Pancreas (tissue), 10 donors: ENCODE data around the gene ERCC6. TPM values are rescaled to one million over a fixed set of nuclear protein-coding genes. Genes with fewer than 3 reads are reported as not detected.

Source experiments
- ATAC-seq, 4 donors: fragments of 200-7000 bp; cut with Tn5 transposase; one replicate each; pipeline versions ENCODE4 v1.8.0 to v1.9.1; 2020; ENCODE audit warnings: mild to moderate bottlenecking in 4 of 4, moderate library complexity in 4 of 4
- DNase-seq, 6 donors: peaks; one replicate each; pipeline ENCODE4 v3.0.0-alpha.2; 2020
- FAIRE-seq: peaks from 2 replicates; lab custom pipeline; 2012; peaks lifted over from hg19 to GRCh38; lab: Jason Lieb, UNC
- H3K27ac ChIP-seq, 4 donors: fragments of 200-600 bp; sonication (generic); 1 replicate in 3 of 4; 2 replicates in 1 of 4; pipeline versions ENCODE4 v1.5.0 to v1.8.0; 2020
- H3K27me3 ChIP-seq, 4 donors: fragments of 200-600 bp; one replicate each; pipeline ENCODE4 v1.8.0; 2021
- H3K36me3 ChIP-seq, 3 donors: fragments of 200-600 bp; sonication (generic) in 1 of 3; one replicate each; pipeline versions ENCODE4 v1.5.0 to v1.8.0; 2020 to 2021
- H3K4me1 ChIP-seq, 3 donors: fragments of 200-600 bp; one replicate each; pipeline ENCODE4 v1.8.0; 2021
- H3K4me3 ChIP-seq, 4 donors: fragments of 200-600 bp; sonication (generic) in 2 of 4; one replicate each; pipeline versions ENCODE4 v1.5.0 to v1.8.0; 2020 to 2021
- H3K9me3 ChIP-seq, 4 donors: fragments of 200-600 bp; one replicate each; pipeline ENCODE4 v1.8.0; 2021
- WGBS, 2 donors: extraction: QIAGEN DNeasy Blood & Tissue Kit; methylation state at CpG; one replicate each; pipeline ENCODE4 v1.1.7; 2013; 5-methylcytosine and 5-hydroxymethylcytosine counted together
- intact Hi-C, 3 donors: fragments of 100-400 bp; cut with DNase I; formaldehyde crosslinking; loops; one replicate each; pipeline versions ENCODE4 v1.11.1 to v1.14.2; 2022
- polyA plus RNA-seq, 2 donors: library from polyadenylated mRNA; stranded (reverse); fragments of 200-250 nt; gene quantifications; one replicate each; pipeline ENCODE4 v1.2.3, GENCODE V29; 2013
- total RNA-seq, 6 donors: library from RNA; stranded (reverse); fragmentation: NEBNext Ultra II Directional in 4 of 6; extraction: Animal tissue kit (Norgen Biotek cat#: 25700) in 4 of 6; gene quantifications; one replicate each; pipeline versions ENCODE4 v1.2.1 to v1.2.4, GENCODE V29; 2021 to 2023
- TF ChIP-seq, protein P1 (sequence below), 4 donors: fragments of 200-600 bp; sonication (generic) in 3 of 4; IDR thresholded peaks; one replicate each; pipeline versions ENCODE4 v1.5.0 to v1.8.0; 2021; ENCODE audit warnings: antibody characterized with exemption in 4 of 4
- donor health status: healthy with polysubstance abuse.
- donor health status: DM: no; HTN: no; CAD: no; lungs with moderate emphysema.
- donor health status: DM: no; HTN: no; CAD: no.
- donor health status: control.
- donor health status: control.
- donor health status: Bipolar disorder and iron deficiency.
- donor health status: DM: yes; HTN: yes; CAD: no.
- donor health status: DM: no; HTN: no; CAD: no.
- donor health status: DM: no; HTN: no; CAD: no.
- donor health status: DM: yes; HTN: yes; CAD: no.

The ERCC6 gene
- total and polyA plus RNA-seq, 8 donors: 3.8 to 20.0 (median 15.3) TPM

DNA sequence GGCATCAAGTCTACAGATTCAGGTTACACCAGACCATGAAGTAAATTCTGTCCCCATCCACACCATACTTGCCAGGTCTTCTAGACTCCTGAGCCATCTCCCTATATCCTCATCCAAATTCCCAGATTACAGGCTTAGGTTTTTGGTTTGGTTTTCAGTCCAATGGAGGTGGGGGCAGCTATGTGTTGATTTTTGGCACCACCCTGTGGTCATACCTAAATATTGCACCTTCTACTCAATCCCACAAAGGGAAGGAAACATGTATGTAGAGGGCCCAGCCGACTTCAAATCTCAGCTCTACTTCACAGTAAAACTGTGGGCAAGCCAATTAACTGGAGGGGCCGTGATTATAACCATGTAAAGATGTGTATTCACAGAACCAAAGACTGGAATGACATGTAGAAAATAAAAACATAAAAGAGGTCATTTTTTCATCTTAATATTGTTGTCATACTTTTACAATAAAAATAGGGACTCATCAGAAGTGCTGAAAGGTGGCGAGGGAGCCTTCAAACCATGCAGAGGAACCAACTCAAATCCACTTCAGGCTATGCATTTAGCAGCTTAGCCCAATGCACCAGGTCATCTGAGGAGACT lies 19.8 kb downstream of the ERCC6 start:
- Histone ChIP-seq H3K36me3 (peaks cover 0 to 2% (median 0%) of the 10 kb centered on the region in 3 donors), H3K9me3 (no peaks in the 10 kb centered on the region), H3K27me3 (no peaks in the 10 kb centered on the region), H3K27ac (no peak overlapping the region), H3K4me3 (no peak overlapping the region), H3K4me1 (no peaks in the 10 kb centered on the region)
- FAIRE-seq: no peak
- 54 to 59% methylated on average over 3 of the region's 3 CpGs for WGBS, 2 donors
- TF ChIP-seq, protein P1, sequence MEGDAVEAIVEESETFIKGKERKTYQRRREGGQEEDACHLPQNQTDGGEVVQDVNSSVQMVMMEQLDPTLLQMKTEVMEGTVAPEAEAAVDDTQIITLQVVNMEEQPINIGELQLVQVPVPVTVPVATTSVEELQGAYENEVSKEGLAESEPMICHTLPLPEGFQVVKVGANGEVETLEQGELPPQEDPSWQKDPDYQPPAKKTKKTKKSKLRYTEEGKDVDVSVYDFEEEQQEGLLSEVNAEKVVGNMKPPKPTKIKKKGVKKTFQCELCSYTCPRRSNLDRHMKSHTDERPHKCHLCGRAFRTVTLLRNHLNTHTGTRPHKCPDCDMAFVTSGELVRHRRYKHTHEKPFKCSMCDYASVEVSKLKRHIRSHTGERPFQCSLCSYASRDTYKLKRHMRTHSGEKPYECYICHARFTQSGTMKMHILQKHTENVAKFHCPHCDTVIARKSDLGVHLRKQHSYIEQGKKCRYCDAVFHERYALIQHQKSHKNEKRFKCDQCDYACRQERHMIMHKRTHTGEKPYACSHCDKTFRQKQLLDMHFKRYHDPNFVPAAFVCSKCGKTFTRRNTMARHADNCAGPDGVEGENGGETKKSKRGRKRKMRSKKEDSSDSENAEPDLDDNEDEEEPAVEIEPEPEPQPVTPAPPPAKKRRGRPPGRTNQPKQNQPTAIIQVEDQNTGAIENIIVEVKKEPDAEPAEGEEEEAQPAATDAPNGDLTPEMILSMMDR (IDR thresholded peaks at IDR 0.05): peak; percentile 20 to 60 (median 44)
- intact Hi-C loops: loop anchor here (2.0 to 10.0 kb wide), 4 partner anchors 112 to 544 kb away; no protein-coding TSS in a partner anchor
- DNase-seq: peak in 1 of 6 donors; percentile 38
- peak; percentile 64 to 95 (median 89) for ATAC-seq

DNA sequence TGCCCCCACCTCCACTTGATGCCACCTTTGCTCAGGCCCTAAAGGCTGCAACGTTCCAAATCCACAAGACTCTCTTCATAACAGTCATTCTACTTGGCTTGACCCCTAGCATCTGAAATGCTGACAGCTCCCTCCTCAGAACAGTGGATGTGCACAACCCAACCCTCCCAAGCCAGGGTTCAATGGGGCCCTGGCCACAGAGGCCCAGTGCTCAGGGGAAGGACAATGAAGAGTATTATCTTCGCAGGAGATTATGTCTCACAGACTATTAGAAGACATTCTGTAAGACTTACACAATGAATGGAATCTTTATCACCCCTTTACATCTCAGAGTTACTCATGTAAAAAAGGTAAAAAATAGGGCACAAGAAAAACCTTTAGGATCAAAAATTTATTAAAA lies 20.4 kb downstream of the ERCC6 start:
- Histone ChIP-seq H3K4me3 (no peak overlapping the region), H3K36me3 (no peaks in the 10 kb centered on the region), H3K27me3 (no peaks in the 10 kb centered on the region), H3K4me1 (no peaks in the 10 kb centered on the region), H3K9me3 (no peaks in the 10 kb centered on the region), H3K27ac (no peak overlapping the region)
- intact Hi-C loops: loop anchor here (2.0 to 10.0 kb wide), 4 partner anchors 111 to 544 kb away; no protein-coding TSS in a partner anchor
- TF ChIP-seq, protein P1 (IDR thresholded peaks at IDR 0.05): no peak
- WGBS, 2 donors: 80 to 84% methylated on average over 2 of the region's 2 CpGs
- DNase-seq (no peak), FAIRE-seq (no peak), ATAC-seq (no peak)

DNA sequence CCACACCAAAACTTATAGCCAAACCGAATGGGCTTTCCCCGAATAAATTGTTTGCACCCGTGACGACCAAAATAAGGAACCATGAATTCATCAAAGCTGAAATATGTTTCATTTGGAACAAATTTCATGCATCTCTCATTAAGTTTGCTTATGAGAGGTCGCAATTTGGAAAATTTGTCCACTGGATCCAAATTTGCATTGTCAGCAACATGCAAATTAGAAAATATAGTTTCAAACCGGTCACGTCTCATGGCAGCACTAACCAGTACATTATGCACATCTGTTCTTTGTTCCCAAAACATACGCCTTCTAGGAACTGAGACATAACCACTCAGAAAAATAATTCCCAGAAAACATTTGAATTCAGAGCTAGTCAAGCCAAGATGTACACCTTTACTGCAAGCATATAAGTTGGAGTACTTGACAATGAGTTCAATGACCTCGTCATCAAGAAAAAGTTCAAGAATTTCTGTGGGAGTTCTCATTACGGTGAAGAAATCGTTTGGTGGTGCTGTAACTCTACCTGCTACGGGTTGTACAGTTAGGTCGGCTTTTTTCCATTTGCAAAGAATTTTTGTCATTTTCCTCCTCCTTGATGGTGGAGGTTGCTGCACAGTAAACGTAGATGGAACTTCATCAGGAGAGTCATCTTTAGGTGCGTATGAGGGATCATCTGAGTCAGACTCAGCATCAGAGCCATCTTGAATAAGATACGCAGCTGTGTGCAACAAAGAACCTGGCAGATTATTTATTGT lies 22.5 kb downstream of the ERCC6 start:
- FAIRE-seq: no peak
- no peak overlapping the region for H3K4me3 ChIP-seq
- DNase-seq: no peak
- intact Hi-C loops: loop anchor here (5.0 to 10.0 kb wide), 3 partner anchors 109 to 542 kb away; no protein-coding TSS in a partner anchor
- H3K27me3 ChIP-seq: no peaks in the 10 kb centered on the region
- no peaks in the 10 kb centered on the region for H3K36me3 ChIP-seq
- ATAC-seq: no peak
- H3K9me3 ChIP-seq: no peaks in the 10 kb centered on the region
- TF ChIP-seq, protein P1 (IDR thresholded peaks at IDR 0.05): no peak
- H3K27ac ChIP-seq: no peak overlapping the region
- WGBS, 2 donors: 86 to 90% methylated on average over 16 of the region's 16 CpGs
- H3K4me1 ChIP-seq: no peaks in the 10 kb centered on the region

DNA sequence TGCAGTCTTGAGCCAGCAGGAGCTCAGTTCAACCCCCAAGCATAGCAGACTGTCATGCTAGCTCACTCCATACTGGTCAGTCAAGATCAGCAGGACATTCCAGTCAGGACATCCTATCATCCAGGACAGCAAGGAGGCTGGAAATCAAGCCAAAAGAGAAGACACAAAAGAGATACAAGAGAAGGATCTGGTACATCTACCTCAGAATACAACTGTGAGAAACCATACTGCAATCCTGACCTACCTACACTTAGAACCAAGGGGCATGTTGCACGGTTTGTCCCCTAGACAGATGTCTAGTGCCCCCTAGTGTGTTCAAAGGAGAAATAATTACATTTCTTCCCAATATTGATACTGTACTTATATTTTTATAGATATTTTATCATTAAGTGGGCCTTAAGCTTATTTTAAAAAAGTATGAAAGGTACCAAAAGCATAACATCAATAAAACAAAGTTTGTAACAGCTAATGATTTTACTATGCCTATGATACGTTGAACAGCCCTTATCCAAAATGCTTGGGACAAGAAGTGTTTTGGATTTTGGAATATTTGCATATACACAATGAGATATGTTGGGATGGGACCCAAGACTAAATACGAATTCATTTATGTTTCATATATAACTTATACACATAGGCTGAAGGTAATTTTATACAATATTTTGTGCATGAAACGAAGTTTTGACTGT lies 26.7 kb downstream of the ERCC6 start:
- H3K9me3 ChIP-seq: no peaks in the 10 kb centered on the region
- intact Hi-C loops: loop anchor here in 2 of 3 donors (10.0 kb wide), 2 partner anchors 107 to 537 kb away; no protein-coding TSS in a partner anchor
- 54 to 59% methylated on average over 4 of the region's 4 CpGs for WGBS, 2 donors
- TF ChIP-seq, protein P1 (IDR thresholded peaks at IDR 0.05): peak in 2 of 4 donors; percentile 42 to 49
- no peak overlapping the region for H3K4me3 ChIP-seq
- H3K27ac ChIP-seq: no peak overlapping the region
- no peaks in the 10 kb centered on the region for H3K27me3 ChIP-seq
- H3K36me3 ChIP-seq: no peaks in the 10 kb centered on the region
- no peaks in the 10 kb centered on the region for H3K4me1 ChIP-seq
- DNase-seq (no peak), ATAC-seq (peak in 3 of 4 donors; percentile 83 to 92 (median 89)), FAIRE-seq (no peak)
